Thoracic aorta (tissue), 2 donors: ENCODE measurements around the gene TNFSF8. TPM values are rescaled to one million over a fixed set of nuclear protein-coding genes. Genes with fewer than 3 reads are reported as not detected.
A peak's percentile ranks its signal among the peaks of the same experiment; 100 is the strongest.

Experiments
- ATAC-seq: fragments of 150-250 bp; one replicate; pipeline ENCODE4 v1.8.0; 2017; ENCODE audit warnings: low read depth; ENCODE audit not compliant: insufficient number of reproducible peaks, low FRiP score
- DNase-seq: peaks from one replicate; pipeline ENCODE4 v3.0.0-alpha.2; 2020; ENCODE audit warnings: low spot score
- H3K27ac ChIP-seq, 2 donors: fragments of 200-600 bp; sonication (generic); 1 replicate in 1 of 2; 2 replicates in 1 of 2; pipeline ENCODE4 v1.5.1; 2016; ENCODE audit warnings: mild to moderate bottlenecking in 2 of 2, moderate library complexity in 2 of 2
- H3K27me3 ChIP-seq: fragments of 200-600 bp; sonication (generic); replicated peaks from 2 replicates; pipeline ENCODE4 v1.6.0; 2016; ENCODE audit warnings: mild to moderate bottlenecking; ENCODE audit not compliant: insufficient read depth
- H3K36me3 ChIP-seq: fragments of 200-600 bp; sonication (generic); one replicate; pipeline ENCODE4 v1.5.1; 2016
- H3K4me1 ChIP-seq, 2 donors: fragments of 200-600 bp; sonication (generic); 1 replicate in 1 of 2; 2 replicates in 1 of 2; pipeline versions ENCODE4 v1.5.1 to v1.6.0; 2016; ENCODE audit warnings: low read depth in 2 of 2, mild to moderate bottlenecking in 1 of 2; ENCODE audit not compliant: control insufficient read depth in 1 of 2
- H3K4me3 ChIP-seq: fragments of 200-600 bp; sonication (generic); 2 replicates; pipeline ENCODE4 v1.5.1; 2016; ENCODE audit warnings: mild to moderate bottlenecking
- H3K9me3 ChIP-seq: fragments of 200-600 bp; sonication (generic); 2 replicates; pipeline ENCODE4 v1.5.1; 2016
- total RNA-seq, 2 donors: library from RNA; depleted of rRNA; stranded (reverse); fragments of >200 nt; gene quantifications; one replicate each; pipeline versions ENCODE4 v1.1.0 to v1.2.3, GENCODE V29; 2016
- TF ChIP-seq, protein P1 (sequence below): fragments of 200-600 bp; sonication (generic); IDR thresholded peaks from one replicate; pipeline ENCODE4 v1.5.1; 2019; ENCODE audit warnings: antibody characterized with exemption

TNFSF8 gene
- total RNA-seq, 2 donors from 2014 or later, result 4.1 to 5.8 TPM

DNA sequence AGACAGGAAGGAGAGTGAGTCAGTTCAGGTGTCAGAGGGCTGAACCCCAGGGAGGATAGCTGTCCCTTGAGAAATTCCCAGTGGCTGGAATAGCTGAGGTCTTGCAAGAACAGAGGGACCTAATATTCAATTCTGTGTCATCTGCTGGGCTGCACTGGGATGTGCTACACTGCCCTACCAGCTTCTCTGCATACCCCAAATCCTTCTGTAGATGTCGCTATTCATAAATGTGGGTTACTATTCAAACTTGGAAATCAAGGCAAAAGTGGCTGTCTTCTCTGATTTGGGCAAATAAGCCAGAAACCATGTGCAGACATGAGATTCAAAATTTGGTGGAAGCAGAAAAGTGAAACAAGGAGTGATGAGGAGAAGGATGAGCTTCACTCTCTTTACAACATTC lies 16.3 kb downstream of the TNFSF8 start:
- TF ChIP-seq, protein P1, sequence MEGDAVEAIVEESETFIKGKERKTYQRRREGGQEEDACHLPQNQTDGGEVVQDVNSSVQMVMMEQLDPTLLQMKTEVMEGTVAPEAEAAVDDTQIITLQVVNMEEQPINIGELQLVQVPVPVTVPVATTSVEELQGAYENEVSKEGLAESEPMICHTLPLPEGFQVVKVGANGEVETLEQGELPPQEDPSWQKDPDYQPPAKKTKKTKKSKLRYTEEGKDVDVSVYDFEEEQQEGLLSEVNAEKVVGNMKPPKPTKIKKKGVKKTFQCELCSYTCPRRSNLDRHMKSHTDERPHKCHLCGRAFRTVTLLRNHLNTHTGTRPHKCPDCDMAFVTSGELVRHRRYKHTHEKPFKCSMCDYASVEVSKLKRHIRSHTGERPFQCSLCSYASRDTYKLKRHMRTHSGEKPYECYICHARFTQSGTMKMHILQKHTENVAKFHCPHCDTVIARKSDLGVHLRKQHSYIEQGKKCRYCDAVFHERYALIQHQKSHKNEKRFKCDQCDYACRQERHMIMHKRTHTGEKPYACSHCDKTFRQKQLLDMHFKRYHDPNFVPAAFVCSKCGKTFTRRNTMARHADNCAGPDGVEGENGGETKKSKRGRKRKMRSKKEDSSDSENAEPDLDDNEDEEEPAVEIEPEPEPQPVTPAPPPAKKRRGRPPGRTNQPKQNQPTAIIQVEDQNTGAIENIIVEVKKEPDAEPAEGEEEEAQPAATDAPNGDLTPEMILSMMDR, result no peak

DNA sequence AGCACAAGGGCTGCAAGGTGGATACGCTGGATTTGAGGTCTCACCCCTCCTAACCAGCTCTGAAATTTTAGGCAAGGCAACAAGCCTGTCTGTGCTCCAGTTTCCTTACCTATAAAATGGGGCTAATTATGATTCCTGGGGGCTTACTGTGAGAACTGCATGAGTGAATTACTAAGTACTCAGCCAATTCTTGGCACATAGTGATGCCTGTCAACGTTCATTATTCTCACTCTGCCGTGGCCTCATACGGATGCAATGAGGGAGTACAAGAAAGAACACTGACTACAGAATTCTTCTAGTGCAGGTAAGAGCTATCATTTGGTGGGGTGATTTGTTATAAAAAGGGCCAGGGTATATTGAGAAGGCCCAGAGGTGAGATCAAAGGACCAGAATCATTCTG lies 16.7 kb downstream of the TNFSF8 start:
- TF ChIP-seq, protein P1, result no peak
- H3K4me1 ChIP-seq, result no peaks in the 10 kb centered on the region
- H3K27ac ChIP-seq, result no peak overlapping the region
- H3K36me3 ChIP-seq, result no peaks in the 10 kb centered on the region
- no peaks in the 10 kb centered on the region for H3K27me3 ChIP-seq
- no peaks in the 10 kb centered on the region for H3K9me3 ChIP-seq
- H3K4me3 ChIP-seq, result no peak overlapping the region
- no peak for DNase-seq
- no peak for ATAC-seq

More for the DNA sequence above, 16.3 kb downstream of the TNFSF8 start:
- Histone ChIP-seq H3K36me3 (no peaks in the 10 kb centered on the region), H3K4me3 (no peak overlapping the region), H3K4me1 (no peaks in the 10 kb centered on the region), H3K9me3 (no peaks in the 10 kb centered on the region), H3K27ac (no peak overlapping the region), H3K27me3 (no peaks in the 10 kb centered on the region)
- DNase-seq (no peak), ATAC-seq (no peak)

DNA sequence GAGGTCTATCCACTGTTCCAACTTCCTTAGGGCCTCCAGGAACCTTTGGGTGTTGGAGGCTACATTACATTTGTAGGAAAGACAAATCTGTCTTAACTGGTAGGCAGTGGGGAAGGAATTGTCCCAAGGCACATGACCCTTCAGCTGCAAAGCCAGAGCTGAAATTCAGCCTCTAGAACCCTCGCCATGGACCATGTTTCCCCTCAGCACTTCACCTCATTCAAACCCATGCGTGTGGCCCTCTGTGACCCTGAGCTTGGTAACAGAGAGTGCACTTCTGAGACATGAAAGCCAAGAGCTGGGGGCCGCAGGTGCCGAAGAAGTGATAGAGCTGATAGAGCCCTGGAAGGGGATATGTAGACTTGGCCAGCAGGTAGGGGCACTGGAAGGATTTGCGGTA lies 17.2 kb downstream of the TNFSF8 start:
- TF ChIP-seq, protein P1, result no peak
- no peak overlapping the region for H3K27ac ChIP-seq
- H3K4me3 ChIP-seq, result no peak overlapping the region
- H3K9me3 ChIP-seq, result no peaks in the 10 kb centered on the region
- no peaks in the 10 kb centered on the region for H3K4me1 ChIP-seq
- ATAC-seq (no peak), DNase-seq (no peak)
- H3K27me3 ChIP-seq, result no peaks in the 10 kb centered on the region
- H3K36me3 ChIP-seq, result no peaks in the 10 kb centered on the region

DNA sequence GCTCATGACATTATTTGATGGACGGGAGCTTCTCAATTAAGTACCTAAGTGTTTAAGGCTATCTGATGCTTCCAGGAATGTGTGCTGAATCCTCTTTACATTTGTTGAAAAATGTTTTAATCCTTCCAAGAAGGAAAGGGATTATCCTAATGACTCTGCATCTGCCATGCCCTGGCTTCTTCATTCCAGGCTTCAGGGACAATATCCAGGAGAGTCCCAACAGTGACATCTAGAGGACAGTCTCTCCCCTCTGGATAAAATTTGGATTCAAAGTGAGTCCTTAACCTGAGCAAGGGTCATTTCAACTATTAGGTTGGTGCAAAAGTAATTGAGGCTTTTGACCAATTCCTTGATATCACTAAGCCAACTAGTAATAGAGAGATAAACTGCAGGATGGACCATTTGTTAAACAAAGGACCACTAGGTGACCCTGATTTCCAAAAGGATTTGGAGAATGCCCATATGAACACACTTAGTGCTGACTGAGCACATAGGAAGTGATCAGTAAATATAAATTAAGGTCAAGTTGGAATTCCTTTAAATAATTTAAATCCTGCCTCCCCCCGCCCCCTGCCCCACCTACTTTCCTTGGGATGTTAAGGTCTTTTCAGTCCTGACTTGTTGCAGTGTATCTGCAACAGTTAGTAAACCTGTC lies 19.1 kb downstream of the TNFSF8 start:
- no peaks in the 10 kb centered on the region for H3K4me1 ChIP-seq
- DNase-seq (no peak), ATAC-seq (no peak)
- no peak overlapping the region for H3K27ac ChIP-seq
- TF ChIP-seq, protein P1, result peak; percentile 62
- H3K4me3 ChIP-seq, result no peak overlapping the region
- H3K27me3 ChIP-seq, result no peaks in the 10 kb centered on the region
- no peaks in the 10 kb centered on the region for H3K36me3 ChIP-seq
- no peaks in the 10 kb centered on the region for H3K9me3 ChIP-seq

DNA sequence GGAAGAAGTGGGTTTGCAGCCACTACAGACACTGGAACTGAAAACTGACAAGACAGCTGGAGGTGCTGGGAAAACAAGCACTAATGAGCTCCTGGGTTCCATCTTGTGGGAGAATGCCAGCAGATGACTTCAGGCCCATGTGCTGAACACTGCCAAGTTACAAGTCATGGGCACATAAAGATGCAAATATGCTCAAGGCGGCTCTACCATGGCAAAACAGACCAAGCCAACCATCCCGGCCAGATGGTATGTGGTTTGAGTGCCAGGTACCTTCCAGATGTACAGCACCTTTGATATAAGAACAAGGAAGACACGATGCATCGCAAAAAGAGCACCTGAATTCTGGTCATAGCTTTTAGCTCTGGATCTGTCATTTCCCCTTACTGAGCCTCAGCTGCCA lies 19.9 kb downstream of the TNFSF8 start:
- H3K27me3 ChIP-seq, result no peaks in the 10 kb centered on the region
- TF ChIP-seq, protein P1, result no peak
- H3K27ac ChIP-seq, result no peak overlapping the region
- no peaks in the 10 kb centered on the region for H3K36me3 ChIP-seq
- H3K9me3 ChIP-seq, result no peaks in the 10 kb centered on the region
- H3K4me3 ChIP-seq, result no peak overlapping the region
- ATAC-seq, result no peak
- no peaks in the 10 kb centered on the region for H3K4me1 ChIP-seq
- DNase-seq, result no peak
